Tibial nerve (tissue), 4 donors: ENCODE results near the gene GLRB. TPM values are rescaled to one million over a fixed set of nuclear protein-coding genes. Genes with fewer than 3 reads are reported as not detected.

Source experiments
- DNase-seq, 2 donors: peaks; one replicate each; pipeline ENCODE4 v3.0.0-alpha.2; 2019; ENCODE audit warnings: low spot score in 2 of 2
- H3K27ac ChIP-seq, 4 donors: fragments of 200-600 bp; sonication (generic) in 3 of 4; one replicate each; pipeline ENCODE4 v1.5.1; 2017 to 2019; ENCODE audit warnings: mild to moderate bottlenecking in 1 of 4
- H3K27me3 ChIP-seq, 2 donors: fragments of 200-600 bp; sonication (generic) in 1 of 2; one replicate each; pipeline versions ENCODE4 v1.5.1 to v1.6.0; 2017 to 2019
- H3K36me3 ChIP-seq, 3 donors: fragments of 200-600 bp; sonication (generic); one replicate each; pipeline ENCODE4 v1.5.1; 2018 to 2019
- H3K4me1 ChIP-seq, 4 donors: fragments of 200-600 bp; sonication (generic) in 3 of 4; one replicate each; pipeline ENCODE4 v1.5.1; 2017 to 2019
- H3K4me3 ChIP-seq, 4 donors: fragments of 200-600 bp; sonication (generic) in 3 of 4; one replicate each; pipeline ENCODE4 v1.5.1; 2017 to 2019; ENCODE audit warnings: mild to moderate bottlenecking in 1 of 4, moderate library complexity in 1 of 4
- H3K9me3 ChIP-seq, 4 donors: fragments of 200-600 bp; sonication (generic) in 3 of 4; one replicate each; pipeline ENCODE4 v1.5.1; 2017 to 2019
- EP300 ChIP-seq, 2 donors: sonication (generic); formaldehyde crosslinking; IDR thresholded peaks; one replicate each; pipeline ENCODE4 v1.6.1; 2017; ENCODE audit warnings: antibody characterized with exemption in 2 of 2, mild to moderate bottlenecking in 1 of 2
- POLR2A ChIP-seq, 2 donors: fragments of 450-650 bp; IDR thresholded peaks; one replicate each; pipeline ENCODE4 v1.6.1; 2017; ENCODE audit warnings: antibody characterized with exemption in 2 of 2, mild to moderate bottlenecking in 2 of 2, moderate library complexity in 2 of 2
- WGBS, 2 donors: methylation state at CpG; one replicate each; pipeline ENCODE4 v1.1.5; 2018; 5-methylcytosine and 5-hydroxymethylcytosine counted together
- total RNA-seq, 4 donors: library from RNA; depleted of rRNA; stranded (reverse); fragments of >200 nt; gene quantifications; one replicate each; pipeline ENCODE4 v1.1.0, GENCODE V29; 2016
- TF ChIP-seq, protein P1 (sequence below), 5 experiments: fragments of 200-600 bp in 3 of 5; fragments of 450-650 bp in 2 of 5; sonication (generic) in 3 of 5; IDR thresholded peaks; one replicate each; pipeline ENCODE4 v1.5.1; 2016 to 2019; ENCODE audit warnings: antibody characterized with exemption in 5 of 5, mild to moderate bottlenecking in 3 of 5, moderate library complexity in 2 of 5

The GLRB gene
- 1 to 10 TPM in 3 of 4 donors, under 1 TPM in 1; 0.78 to 2.2 (median 1.5) TPM for total RNA-seq

DNA sequence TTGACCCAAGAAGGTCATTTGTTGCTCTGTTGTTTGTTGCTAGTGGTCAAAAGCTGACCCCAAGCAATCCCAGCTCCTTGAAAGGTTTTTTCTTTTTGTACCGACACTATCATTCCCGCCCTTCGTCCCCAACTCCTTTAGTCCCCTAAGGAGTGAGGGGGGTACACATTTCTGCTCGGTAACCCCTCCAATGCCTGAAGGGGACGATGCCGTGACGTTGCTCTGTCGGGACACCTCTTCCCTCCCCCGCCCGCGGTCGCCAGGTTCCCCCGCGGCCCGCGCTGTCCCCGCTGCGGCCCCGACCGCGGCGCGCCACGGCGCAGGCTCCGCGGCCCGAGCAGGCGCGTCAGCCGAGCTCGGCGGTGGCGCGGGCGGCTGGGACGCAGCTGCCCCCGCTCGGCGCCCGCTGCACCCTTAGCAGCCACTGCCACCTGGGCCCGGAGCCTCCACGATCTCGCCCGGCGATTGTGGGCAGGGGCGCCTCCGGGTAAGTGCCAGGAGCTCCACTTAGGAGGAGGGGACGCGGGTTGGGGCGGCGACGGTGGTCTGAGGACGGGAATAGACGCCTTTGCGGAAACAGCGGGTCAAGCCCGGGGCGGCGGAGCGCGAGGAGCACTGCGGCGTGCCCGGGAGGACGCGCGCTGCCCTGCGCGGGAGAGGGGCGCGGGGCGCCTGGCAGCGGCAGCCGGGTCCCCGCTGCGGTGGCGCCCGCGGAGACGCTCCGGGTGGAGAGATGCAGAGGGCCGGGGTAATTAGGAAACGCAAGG, at the start of gene GLRB:
TSS of gene GLRB (plus strand) at position 340 of the 767 bp plus-strand sequence. CDS start 1,875 bp downstream, outside the sequence.
- DNase-seq, result no peak
- Histone ChIP-seq H3K27ac (no peak within 1 kb of the TSS), H3K4me1 (peaks cover 0 to 4% (median 0%) of the 10 kb centered on the region in 4 donors), H3K4me3 (peak within 1 kb of the TSS; percentile 37 to 62 (median 48)), H3K27me3 (peaks cover 0 to 17% of the 10 kb centered on the region in 2 donors), H3K36me3 (no peaks in the 10 kb centered on the region), H3K9me3 (no peaks in the 10 kb centered on the region)
- TF ChIP-seq EP300 (IDR thresholded peaks at IDR 0.05) (no peak), POLR2A (IDR thresholded peaks at IDR 0.05) (no peak)
- TF ChIP-seq, protein P1, sequence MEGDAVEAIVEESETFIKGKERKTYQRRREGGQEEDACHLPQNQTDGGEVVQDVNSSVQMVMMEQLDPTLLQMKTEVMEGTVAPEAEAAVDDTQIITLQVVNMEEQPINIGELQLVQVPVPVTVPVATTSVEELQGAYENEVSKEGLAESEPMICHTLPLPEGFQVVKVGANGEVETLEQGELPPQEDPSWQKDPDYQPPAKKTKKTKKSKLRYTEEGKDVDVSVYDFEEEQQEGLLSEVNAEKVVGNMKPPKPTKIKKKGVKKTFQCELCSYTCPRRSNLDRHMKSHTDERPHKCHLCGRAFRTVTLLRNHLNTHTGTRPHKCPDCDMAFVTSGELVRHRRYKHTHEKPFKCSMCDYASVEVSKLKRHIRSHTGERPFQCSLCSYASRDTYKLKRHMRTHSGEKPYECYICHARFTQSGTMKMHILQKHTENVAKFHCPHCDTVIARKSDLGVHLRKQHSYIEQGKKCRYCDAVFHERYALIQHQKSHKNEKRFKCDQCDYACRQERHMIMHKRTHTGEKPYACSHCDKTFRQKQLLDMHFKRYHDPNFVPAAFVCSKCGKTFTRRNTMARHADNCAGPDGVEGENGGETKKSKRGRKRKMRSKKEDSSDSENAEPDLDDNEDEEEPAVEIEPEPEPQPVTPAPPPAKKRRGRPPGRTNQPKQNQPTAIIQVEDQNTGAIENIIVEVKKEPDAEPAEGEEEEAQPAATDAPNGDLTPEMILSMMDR (IDR thresholded peaks at IDR 0.05), result no peak
- WGBS, 2 donors, result 1 to 6% methylated on average over 9 to 41 of the region's 84 CpGs

DNA sequence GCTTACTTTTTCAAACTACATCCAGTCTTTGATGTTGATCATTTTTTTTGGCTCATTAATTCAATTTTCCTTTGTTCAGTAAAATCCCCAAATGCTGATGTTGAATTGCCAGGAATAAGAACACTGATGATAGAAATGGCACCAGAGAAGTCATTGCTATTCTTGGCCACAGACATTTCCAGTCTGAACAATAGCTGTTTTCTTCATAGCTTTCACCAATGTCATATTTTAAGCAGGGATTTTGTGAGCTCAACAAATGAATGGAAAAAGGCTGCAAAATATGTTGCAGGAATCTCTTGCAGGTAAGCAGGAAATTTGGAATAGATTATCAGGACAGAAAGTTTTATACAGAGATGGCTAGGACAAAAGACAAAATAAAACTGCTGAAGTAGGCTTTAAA, 40.5 kb upstream of the GLRB start:
- Histone ChIP-seq H3K9me3 (no peaks in the 10 kb centered on the region), H3K4me3 (no peak overlapping the region), H3K27ac (no peak overlapping the region), H3K27me3 (no peaks in the 10 kb centered on the region), H3K36me3 (no peaks in the 10 kb centered on the region), H3K4me1 (no peaks in the 10 kb centered on the region)
- no peak for DNase-seq
- TF ChIP-seq POLR2A (IDR thresholded peaks at IDR 0.05) (no peak), EP300 (IDR thresholded peaks at IDR 0.05) (no peak)
- TF ChIP-seq, protein P1 (IDR thresholded peaks at IDR 0.05), result no peak

DNA sequence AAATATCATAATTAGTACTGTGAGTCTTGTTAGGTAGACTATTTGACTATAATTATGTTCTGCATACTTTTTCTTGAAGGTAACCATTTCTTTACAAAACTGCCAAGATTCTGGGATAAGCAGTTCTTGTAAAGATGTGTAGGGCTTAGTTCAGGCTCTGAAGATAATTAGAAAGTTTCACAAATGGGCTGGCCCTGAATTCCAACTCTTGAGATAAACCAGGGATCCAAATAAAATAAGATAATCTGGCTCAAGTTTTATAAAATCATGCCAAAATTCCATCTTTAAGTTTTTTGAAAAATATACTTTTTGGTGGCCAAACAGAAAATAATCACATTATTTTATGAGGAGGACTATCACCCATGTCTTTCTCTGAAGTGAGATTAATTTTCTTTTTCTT, 35.5 kb upstream of the GLRB start:
- Histone ChIP-seq H3K36me3 (no peaks in the 10 kb centered on the region), H3K4me3 (no peak overlapping the region), H3K27me3 (no peaks in the 10 kb centered on the region), H3K4me1 (no peaks in the 10 kb centered on the region), H3K27ac (no peak overlapping the region), H3K9me3 (no peaks in the 10 kb centered on the region)
- TF ChIP-seq EP300 (IDR thresholded peaks at IDR 0.05) (no peak), POLR2A (IDR thresholded peaks at IDR 0.05) (no peak)
- TF ChIP-seq, protein P1 (IDR thresholded peaks at IDR 0.05), result no peak
- DNase-seq, result no peak

DNA sequence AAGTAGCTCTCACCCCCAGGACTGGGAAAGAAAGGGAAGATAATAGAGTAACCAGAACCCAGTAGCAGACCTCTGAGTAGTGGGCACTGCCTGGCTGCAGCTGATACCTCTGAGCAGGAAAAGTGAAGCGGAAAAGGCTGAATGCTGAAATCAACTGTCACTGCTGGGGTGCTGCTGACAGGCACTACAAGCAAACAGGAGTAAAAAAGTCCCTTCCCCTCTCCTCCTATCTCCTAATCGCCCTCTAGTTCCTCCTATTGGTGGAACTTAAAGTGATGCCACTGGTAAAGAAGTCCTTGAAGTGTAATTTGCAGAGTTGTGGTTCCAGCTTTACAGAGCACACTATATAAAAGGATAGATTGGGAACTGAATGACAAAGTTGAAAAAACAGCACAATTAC, 32.8 kb upstream of the GLRB start:
- Histone ChIP-seq H3K9me3 (no peaks in the 10 kb centered on the region), H3K36me3 (no peaks in the 10 kb centered on the region), H3K4me1 (no peaks in the 10 kb centered on the region), H3K27me3 (no peaks in the 10 kb centered on the region), H3K27ac (no peak overlapping the region), H3K4me3 (no peak overlapping the region)
- 51 to 53% methylated on average over 2 of the region's 2 CpGs for WGBS, 2 donors
- no peak for DNase-seq
- TF ChIP-seq, protein P1 (IDR thresholded peaks at IDR 0.05), result peak in 1 of 5 experiments; percentile 8
- TF ChIP-seq POLR2A (IDR thresholded peaks at IDR 0.05), result no peak

DNA sequence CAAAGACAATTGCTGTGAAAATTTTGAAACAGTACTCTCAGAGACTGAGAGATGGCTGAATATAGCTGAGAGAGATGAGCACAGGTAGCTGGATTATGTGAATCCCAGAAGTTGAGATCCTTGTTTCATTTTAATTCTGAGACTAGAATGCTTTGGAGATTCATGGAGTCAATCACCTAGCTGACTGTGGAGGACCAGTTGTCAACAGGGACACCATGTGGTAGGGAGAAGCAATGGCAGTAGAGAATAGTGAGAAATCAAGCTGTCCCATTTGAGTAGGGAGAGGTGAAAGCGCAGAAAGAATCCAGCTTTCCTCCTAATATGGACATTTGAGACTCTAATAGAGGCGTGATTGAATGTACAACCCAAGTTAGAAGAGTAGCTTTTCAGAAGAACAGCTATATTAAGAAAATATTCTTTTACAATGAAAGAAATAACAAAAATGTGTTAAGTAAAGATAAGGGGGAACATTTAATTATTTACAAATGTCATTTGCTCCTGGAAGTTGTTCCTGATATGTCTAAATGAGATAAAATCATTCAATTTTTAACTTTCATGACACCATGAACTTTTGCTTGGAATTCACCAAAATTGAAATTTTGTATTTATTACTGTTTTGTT, 30.3 kb upstream of the GLRB start:
- DNase-seq, result peak in 1 of 2 donors; percentile 16
- 32 to 38% methylated on average over 2 of the region's 2 CpGs for whole genome bisulfite sequencing, 2 donors
- Histone ChIP-seq H3K9me3 (no peaks in the 10 kb centered on the region), H3K4me3 (no peak overlapping the region), H3K27me3 (no peaks in the 10 kb centered on the region), H3K36me3 (no peaks in the 10 kb centered on the region), H3K4me1 (no peaks in the 10 kb centered on the region), H3K27ac (no peak overlapping the region)
- TF ChIP-seq POLR2A (IDR thresholded peaks at IDR 0.05) (no peak), EP300 (IDR thresholded peaks at IDR 0.05) (no peak)
- TF ChIP-seq, protein P1 (IDR thresholded peaks at IDR 0.05), result peak; percentile 48 to 68 (median 64)
